Pancreas (tissue), 10 donors: Measurements from ENCODE around the gene TRIM28. TPM values are rescaled to one million over a fixed set of nuclear protein-coding genes. Genes with fewer than 3 reads are reported as not detected.
A peak's percentile ranks its signal among the peaks of the same experiment; 100 is the strongest.

Experiments
- ATAC-seq, 4 donors: fragments of 200-7000 bp; cut with Tn5 transposase; one replicate each; pipeline versions ENCODE4 v1.8.0 to v1.9.1; 2020; ENCODE audit warnings: mild to moderate bottlenecking in 4 of 4, moderate library complexity in 4 of 4
- DNase-seq, 6 donors: peaks; one replicate each; pipeline ENCODE4 v3.0.0-alpha.2; 2020
- FAIRE-seq: peaks from 2 replicates; lab custom pipeline; 2012; peaks lifted over from hg19 to GRCh38; lab: Jason Lieb, UNC
- H3K27ac ChIP-seq, 4 donors: fragments of 200-600 bp; sonication (generic); 1 replicate in 3 of 4; 2 replicates in 1 of 4; pipeline versions ENCODE4 v1.5.0 to v1.8.0; 2020
- H3K27me3 ChIP-seq, 4 donors: fragments of 200-600 bp; one replicate each; pipeline ENCODE4 v1.8.0; 2021
- H3K36me3 ChIP-seq, 3 donors: fragments of 200-600 bp; sonication (generic) in 1 of 3; one replicate each; pipeline versions ENCODE4 v1.5.0 to v1.8.0; 2020 to 2021
- H3K4me1 ChIP-seq, 3 donors: fragments of 200-600 bp; one replicate each; pipeline ENCODE4 v1.8.0; 2021
- H3K4me3 ChIP-seq, 4 donors: fragments of 200-600 bp; sonication (generic) in 2 of 4; one replicate each; pipeline versions ENCODE4 v1.5.0 to v1.8.0; 2020 to 2021
- H3K9me3 ChIP-seq, 4 donors: fragments of 200-600 bp; one replicate each; pipeline ENCODE4 v1.8.0; 2021
- WGBS, 2 donors: extraction: QIAGEN DNeasy Blood & Tissue Kit; methylation state at CpG; one replicate each; pipeline ENCODE4 v1.1.7; 2013; 5-methylcytosine and 5-hydroxymethylcytosine counted together
- intact Hi-C, 3 donors: fragments of 100-400 bp; cut with DNase I; formaldehyde crosslinking; loops; one replicate each; pipeline versions ENCODE4 v1.11.1 to v1.14.2; 2022
- polyA plus RNA-seq, 2 donors: library from polyadenylated mRNA; stranded (reverse); fragments of 200-250 nt; gene quantifications; one replicate each; pipeline ENCODE4 v1.2.3, GENCODE V29; 2013
- total RNA-seq, 6 donors: library from RNA; stranded (reverse); fragmentation: NEBNext Ultra II Directional in 4 of 6; extraction: Animal tissue kit (Norgen Biotek cat#: 25700) in 4 of 6; gene quantifications; one replicate each; pipeline versions ENCODE4 v1.2.1 to v1.2.4, GENCODE V29; 2021 to 2023
- TF ChIP-seq, protein P1 (sequence below), 4 donors: fragments of 200-600 bp; sonication (generic) in 3 of 4; IDR thresholded peaks; one replicate each; pipeline versions ENCODE4 v1.5.0 to v1.8.0; 2021; ENCODE audit warnings: antibody characterized with exemption in 4 of 4
- donor health status: healthy with polysubstance abuse.
- donor health status: DM: no; HTN: no; CAD: no; lungs with moderate emphysema.
- donor health status: DM: no; HTN: no; CAD: no.
- donor health status: control.
- donor health status: control.
- donor health status: Bipolar disorder and iron deficiency.
- donor health status: DM: yes; HTN: yes; CAD: no.
- donor health status: DM: no; HTN: no; CAD: no.
- donor health status: DM: no; HTN: no; CAD: no.
- donor health status: DM: yes; HTN: yes; CAD: no.

TRIM28 gene
- total and polyA plus RNA-seq, 8 donors: 128 to 212 (median 190) TPM

DNA sequence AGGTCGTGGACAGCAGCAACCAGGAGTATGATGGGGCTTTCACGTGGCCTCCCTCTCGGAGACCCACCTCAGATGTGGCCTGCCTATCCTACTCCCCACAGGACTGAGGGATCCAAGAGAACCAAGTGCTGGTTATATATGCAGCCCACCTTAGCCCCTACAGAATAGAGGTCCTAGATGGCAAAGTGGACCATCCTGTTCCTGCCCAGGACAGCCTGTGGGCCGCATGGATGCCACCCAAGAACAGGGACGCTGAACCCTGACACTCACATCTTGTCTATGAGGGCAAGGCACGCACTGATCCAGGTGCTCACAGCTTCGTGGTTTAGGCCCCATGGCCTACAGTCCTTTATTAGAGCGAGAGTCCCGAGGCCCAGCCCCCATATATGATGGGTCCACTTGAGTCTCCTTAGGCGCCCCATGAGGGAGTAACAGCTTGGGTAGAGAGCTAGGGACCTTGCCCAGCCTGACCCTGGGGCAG is 30.6 kb upstream of the TRIM28 start:
- Histone ChIP-seq H3K36me3 (peaks cover 0 to 8% (median 0%) of the 10 kb centered on the region in 3 donors), H3K9me3 (no peaks in the 10 kb centered on the region), H3K27ac (peak overlapping the region; percentile 24 to 60 (median 50)), H3K4me1 (peaks cover 4 to 9% (median 7%) of the 10 kb centered on the region in 3 donors), H3K27me3 (no peaks in the 10 kb centered on the region), H3K4me3 (peak overlapping the region in 1 of 4 donors; percentile 53)
- intact Hi-C loops: no loop called here
- DNase-seq (peak in 1 of 6 donors; percentile 80), FAIRE-seq (no peak), ATAC-seq (peak in 2 of 4 donors; percentile 3 to 13)
- 77 to 84% methylated on average over 10 of the region's 10 CpGs for WGBS, 2 donors
- TF ChIP-seq, protein P1, sequence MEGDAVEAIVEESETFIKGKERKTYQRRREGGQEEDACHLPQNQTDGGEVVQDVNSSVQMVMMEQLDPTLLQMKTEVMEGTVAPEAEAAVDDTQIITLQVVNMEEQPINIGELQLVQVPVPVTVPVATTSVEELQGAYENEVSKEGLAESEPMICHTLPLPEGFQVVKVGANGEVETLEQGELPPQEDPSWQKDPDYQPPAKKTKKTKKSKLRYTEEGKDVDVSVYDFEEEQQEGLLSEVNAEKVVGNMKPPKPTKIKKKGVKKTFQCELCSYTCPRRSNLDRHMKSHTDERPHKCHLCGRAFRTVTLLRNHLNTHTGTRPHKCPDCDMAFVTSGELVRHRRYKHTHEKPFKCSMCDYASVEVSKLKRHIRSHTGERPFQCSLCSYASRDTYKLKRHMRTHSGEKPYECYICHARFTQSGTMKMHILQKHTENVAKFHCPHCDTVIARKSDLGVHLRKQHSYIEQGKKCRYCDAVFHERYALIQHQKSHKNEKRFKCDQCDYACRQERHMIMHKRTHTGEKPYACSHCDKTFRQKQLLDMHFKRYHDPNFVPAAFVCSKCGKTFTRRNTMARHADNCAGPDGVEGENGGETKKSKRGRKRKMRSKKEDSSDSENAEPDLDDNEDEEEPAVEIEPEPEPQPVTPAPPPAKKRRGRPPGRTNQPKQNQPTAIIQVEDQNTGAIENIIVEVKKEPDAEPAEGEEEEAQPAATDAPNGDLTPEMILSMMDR (IDR thresholded peaks at IDR 0.05): no peak

DNA sequence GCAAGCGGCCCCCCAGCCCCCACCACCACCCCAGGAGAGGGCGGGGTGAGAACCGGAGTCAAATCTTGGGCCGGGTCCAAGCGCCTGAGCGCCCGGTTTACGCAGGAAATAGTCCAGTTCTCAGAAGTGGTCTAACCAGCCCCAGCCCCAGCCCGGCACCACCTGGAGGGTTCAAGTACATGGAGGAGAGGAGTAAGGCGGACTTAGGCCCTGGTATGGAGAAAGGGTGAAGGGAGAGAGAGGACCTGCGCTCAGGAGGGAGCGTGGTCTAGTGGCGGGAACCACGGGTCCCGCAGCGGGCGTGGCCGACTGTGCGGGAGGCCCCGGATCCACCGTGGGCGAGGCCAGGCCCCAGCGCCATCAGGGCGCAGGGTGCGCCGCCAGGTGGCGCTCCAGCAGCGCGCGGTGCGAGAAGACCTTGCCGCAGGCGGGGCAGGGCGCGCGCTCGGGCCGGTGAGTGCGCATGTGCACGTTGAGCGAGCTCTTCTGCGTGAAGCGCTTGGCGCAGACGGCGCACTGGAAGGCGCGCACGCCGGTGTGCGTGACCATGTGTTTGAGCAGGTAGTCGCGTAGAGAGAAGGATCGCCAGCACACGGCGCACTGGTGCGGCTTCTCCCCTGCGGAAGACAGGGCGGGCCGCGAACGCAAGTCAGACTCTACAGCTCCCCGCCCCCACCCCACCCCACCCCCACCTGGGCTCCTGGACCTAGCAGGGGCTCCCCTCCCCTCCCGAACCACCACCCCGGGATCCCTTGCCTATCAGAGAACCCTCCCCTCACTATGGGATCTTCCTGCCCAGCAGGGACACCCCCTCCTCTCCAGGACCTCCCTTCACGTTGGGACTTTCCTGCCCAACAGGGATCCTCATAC is 29.9 kb upstream of the TRIM28 start:
- Histone ChIP-seq H3K4me1 (peaks cover 8 to 13% (median 9%) of the 10 kb centered on the region in 3 donors), H3K4me3 (peak overlapping the region; percentile 6 to 53 (median 22)), H3K27ac (peak overlapping the region; percentile 24 to 60 (median 50)), H3K36me3 (peaks cover 0 to 8% (median 0%) of the 10 kb centered on the region in 3 donors), H3K27me3 (no peaks in the 10 kb centered on the region), H3K9me3 (no peaks in the 10 kb centered on the region)
- FAIRE-seq: no peak
- peak; percentile 90 to 95 (median 92) for ATAC-seq
- TF ChIP-seq, protein P1 (IDR thresholded peaks at IDR 0.05): peak; percentile 92 to 99 (median 95)
- intact Hi-C loops: no loop called here
- DNase-seq: peak; percentile 84 to 98 (median 93)
- 4 to 7% methylated on average over 60 to 65 of the region's 66 CpGs for WGBS, 2 donors

GRCh38 chr19:58514564-58515022 is 29.3 kb upstream of the TRIM28 start:
- 49 to 50% methylated on average over 3 of the region's 3 CpGs for WGBS, 2 donors
- Histone ChIP-seq H3K27ac (no peak overlapping the region), H3K9me3 (no peaks in the 10 kb centered on the region), H3K36me3 (peaks cover 0 to 8% (median 0%) of the 10 kb centered on the region in 3 donors), H3K27me3 (no peaks in the 10 kb centered on the region), H3K4me1 (peaks cover 8 to 13% (median 9%) of the 10 kb centered on the region in 3 donors), H3K4me3 (peak overlapping the region; percentile 6 to 53 (median 22))
- TF ChIP-seq, protein P1 (IDR thresholded peaks at IDR 0.05): no peak
- DNase-seq (peak in 3 of 6 donors; percentile 9 to 60 (median 33)), ATAC-seq (no peak), FAIRE-seq (no peak)
- intact Hi-C loops: no loop called here

DNA sequence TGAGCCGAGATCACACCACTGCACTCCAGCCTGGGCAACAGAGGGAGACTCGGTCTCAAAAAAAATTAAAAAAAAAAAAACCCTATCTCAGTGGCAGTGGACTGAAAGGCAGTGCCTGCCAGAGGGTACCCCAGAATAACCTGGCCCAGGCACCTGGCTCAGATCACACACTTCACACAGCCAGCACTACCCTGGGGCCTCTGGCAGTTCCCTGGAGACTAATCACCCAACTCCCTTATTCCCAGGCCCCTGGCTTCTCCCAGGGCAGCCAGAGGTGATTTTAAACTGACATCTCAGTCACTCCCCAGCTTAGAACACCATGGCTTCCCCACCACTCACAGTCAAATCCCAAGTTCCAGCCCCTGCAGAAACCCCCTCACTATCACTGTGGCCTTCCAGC is 28.6 kb upstream of the TRIM28 start:
- FAIRE-seq (no peak), DNase-seq (peak in 1 of 6 donors; percentile 27), ATAC-seq (no peak)
- TF ChIP-seq, protein P1 (IDR thresholded peaks at IDR 0.05): no peak
- Histone ChIP-seq H3K27ac (no peak overlapping the region), H3K9me3 (no peaks in the 10 kb centered on the region), H3K36me3 (peaks cover 0 to 8% (median 0%) of the 10 kb centered on the region in 3 donors), H3K27me3 (no peaks in the 10 kb centered on the region), H3K4me3 (no peak overlapping the region), H3K4me1 (peaks cover 9 to 13% (median 11%) of the 10 kb centered on the region in 3 donors)
- WGBS, 2 donors: 86 to 93% methylated on average over 2 of the region's 2 CpGs
- intact Hi-C loops: no loop called here
